ENCODE results near the gene UBR1. TPM values are rescaled to one million over a fixed set of nuclear protein-coding genes. Genes with fewer than 3 reads are reported as not detected.

The UBR1 gene
- total RNA-seq, 1 experiment from 2014 or later, result 18.9 TPM

- TF ChIP-seq HMGA2 (CRISPR knock-in tag; IDR thresholded peaks at IDR 0.05), result no peak
- TF ChIP-seq AR (CRISPR knock-in tag; IDR thresholded peaks at IDR 0.05), result no peak
- no peak for TF ChIP-seq ZNF317 (CRISPR knock-in tag; IDR thresholded peaks at IDR 0.05; ENCODE audit: borderline replicate concordance, low read depth)
Measured at GRCh38 chr15:43070893-43071292, 34.9 kb downstream of the UBR1 start (continued).

- H3K9me3 Mint-ChIP-seq, result no peaks in the 10 kb centered on the region
- ATAC-seq, result no peak
- H3K27ac Mint-ChIP-seq, result no peak overlapping the region
Measured at GRCh38 chr15:43070249-43070648, 35.6 kb downstream of the UBR1 start.

More at GRCh38 chr15:43070249-43070648, 35.6 kb downstream of the UBR1 start:
- H3K4me3 Mint-ChIP-seq, result no peak overlapping the region
- CTCF ChIA-PET, result interaction anchor here (1.1 kb wide), 1 partner anchor 134 kb away, joined by 3 read pairs; no protein-coding TSS in a partner anchor
- no peaks in the 10 kb centered on the region for H3K27me3 Mint-ChIP-seq (ENCODE audit: low read depth)
- no peaks in the 10 kb centered on the region for H3K4me1 Mint-ChIP-seq
- peaks cover 50% of the 10 kb centered on the region for H3K36me3 Mint-ChIP-seq
- no peak for DNase-seq (ENCODE audit: low spot score)
- TF ChIP-seq STAT6 (CRISPR knock-in tag; conservative IDR thresholded peaks at IDR 0.05; ENCODE audit: low read depth) (no peak), JAZF1 (CRISPR knock-in tag; IDR thresholded peaks at IDR 0.05) (no peak), USF2 (CRISPR knock-in tag; IDR thresholded peaks at IDR 0.05) (no peak), GRHL2 (CRISPR knock-in tag; IDR thresholded peaks at IDR 0.05; ENCODE audit: insufficient replicate concordance, severe bottlenecking) (no peak), ZNF219 (CRISPR knock-in tag; IDR thresholded peaks at IDR 0.05; ENCODE audit: borderline replicate concordance) (no peak), ERG (CRISPR knock-in tag; IDR thresholded peaks at IDR 0.05) (no peak), AFF4 (CRISPR knock-in tag; IDR thresholded peaks at IDR 0.05; ENCODE audit: borderline replicate concordance) (no peak), MLX (CRISPR knock-in tag; IDR thresholded peaks at IDR 0.05) (no peak), NR3C1 (CRISPR knock-in tag; conservative IDR thresholded peaks at IDR 0.05; ENCODE audit: low read depth) (no peak), NR2C2 (CRISPR knock-in tag; IDR thresholded peaks at IDR 0.05) (no peak)
- POLR2A ChIA-PET, result no interaction called here
